Ramos (cell line): Measurements from ENCODE around the gene HOXC10.

ENCODE experiments used
- in situ Hi-C: fragments of 300-500 bp; cut with MboI; formaldehyde crosslinking; loops from one replicate; pipeline ENCODE4 v1.14.3; 2022; ENCODE audit warnings: low sequenced_read_pairs; ENCODE audit not compliant: unreplicated experiment

The HOXC10 gene

DNA sequence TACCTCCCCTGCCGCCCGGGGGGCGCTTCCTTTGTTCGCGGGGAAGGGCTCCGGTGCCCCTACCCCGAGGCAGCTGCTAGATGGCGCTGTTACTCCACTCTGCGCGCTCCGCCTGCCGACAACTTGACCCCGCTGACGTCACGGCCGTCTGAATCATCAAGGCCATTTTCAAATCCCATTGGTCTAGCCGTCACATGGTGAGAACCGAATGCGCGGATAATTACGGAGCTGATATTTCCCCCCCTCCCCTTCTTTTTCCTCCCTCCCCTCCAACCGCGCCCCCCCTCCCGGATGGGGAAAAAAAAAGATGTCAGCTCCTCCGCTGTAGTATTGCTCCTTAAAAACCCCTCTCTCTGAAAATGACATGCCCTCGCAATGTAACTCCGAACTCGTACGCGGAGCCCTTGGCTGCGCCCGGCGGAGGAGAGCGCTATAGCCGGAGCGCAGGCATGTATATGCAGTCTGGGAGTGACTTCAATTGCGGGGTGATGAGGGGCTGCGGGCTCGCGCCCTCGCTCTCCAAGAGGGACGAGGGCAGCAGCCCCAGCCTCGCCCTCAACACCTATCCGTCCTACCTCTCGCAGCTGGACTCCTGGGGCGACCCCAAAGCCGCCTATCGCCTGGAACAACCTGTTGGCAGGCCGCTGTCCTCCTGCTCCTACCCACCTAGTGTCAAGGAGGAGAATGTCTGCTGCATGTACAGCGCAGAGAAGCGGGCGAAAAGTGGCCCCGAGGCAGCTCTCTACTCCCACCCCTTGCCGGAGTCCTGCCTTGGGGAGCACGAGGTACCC lies at the start of gene HOXC10:
HOXC10 (plus strand) TSS at position 246 of the 791 bp plus-strand sequence; CDS start at position 360, 114 bp downstream.
- in situ Hi-C loops: loop anchor here (10.0 to 25.0 kb wide), 2 partner anchors 280 to 377 kb away; partner anchors contain the start of gene GPR84

DNA sequence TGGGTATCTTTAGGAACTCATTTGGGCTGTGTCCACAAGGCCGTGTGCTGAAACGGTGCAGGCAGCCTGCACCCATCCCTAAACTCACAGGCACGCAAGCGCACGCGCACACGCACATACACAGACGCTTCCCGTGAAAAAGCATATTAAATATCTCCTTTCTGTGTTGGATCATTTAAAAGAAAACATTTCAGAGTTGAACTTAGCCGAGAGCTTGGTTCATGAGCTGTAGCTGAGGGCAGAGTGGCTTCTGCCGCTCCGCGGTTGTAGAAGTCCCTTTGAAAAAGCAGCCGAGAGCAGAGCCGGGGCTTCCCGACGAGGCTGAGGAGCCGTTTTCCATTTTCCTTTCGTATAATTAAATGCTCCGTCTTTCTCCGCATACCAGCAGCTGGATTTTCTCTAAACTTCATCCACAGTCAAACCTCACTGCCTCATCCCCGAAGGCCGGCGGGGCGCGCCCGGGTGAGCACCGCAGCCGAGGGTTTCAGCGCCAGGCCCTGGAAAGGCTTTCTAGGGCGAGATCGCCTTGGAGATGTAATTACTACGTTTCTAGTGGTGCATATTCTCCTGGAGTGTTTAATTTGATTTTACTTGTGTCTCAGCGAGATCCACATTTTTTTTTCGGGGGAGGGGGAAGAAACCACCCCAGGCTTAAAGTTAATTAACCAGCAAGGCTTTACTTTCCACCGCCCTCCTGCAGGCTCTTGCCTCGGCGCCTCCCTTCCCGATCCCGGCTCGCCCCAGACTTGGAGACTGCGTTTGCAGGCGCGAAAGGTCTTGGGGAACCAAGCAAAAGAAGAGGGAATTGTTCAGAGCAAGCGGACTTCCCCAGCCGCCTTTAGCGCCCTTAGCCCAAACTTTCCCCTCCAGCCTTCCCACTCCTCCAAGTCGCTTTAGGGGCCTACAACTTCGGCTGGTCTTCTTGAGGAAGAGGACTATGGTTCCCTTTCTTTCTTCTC lies 49.3 kb upstream of the HOXC10 start:
- in situ Hi-C loops: no loop called here

DNA sequence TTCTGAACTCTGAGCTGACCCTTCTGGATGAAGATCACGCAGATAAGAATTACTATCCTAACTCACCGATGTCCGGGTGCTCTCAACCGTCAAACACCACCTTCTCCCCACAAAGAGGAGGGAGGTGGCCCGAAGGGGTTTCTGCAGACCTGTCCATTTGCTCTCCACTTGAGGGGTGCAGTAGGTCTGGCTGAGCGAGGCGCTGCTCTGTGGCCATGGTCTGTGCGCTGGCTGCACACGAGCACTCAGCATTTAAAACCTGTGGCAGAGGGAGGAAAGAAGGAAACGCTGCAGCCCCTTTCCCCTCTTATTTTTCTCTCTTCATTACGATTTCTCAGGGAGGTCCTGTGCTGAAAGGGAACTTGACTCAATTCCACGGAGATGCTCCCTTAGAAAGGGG lies 47.8 kb upstream of the HOXC10 start:
- in situ Hi-C loops: no loop called here

DNA sequence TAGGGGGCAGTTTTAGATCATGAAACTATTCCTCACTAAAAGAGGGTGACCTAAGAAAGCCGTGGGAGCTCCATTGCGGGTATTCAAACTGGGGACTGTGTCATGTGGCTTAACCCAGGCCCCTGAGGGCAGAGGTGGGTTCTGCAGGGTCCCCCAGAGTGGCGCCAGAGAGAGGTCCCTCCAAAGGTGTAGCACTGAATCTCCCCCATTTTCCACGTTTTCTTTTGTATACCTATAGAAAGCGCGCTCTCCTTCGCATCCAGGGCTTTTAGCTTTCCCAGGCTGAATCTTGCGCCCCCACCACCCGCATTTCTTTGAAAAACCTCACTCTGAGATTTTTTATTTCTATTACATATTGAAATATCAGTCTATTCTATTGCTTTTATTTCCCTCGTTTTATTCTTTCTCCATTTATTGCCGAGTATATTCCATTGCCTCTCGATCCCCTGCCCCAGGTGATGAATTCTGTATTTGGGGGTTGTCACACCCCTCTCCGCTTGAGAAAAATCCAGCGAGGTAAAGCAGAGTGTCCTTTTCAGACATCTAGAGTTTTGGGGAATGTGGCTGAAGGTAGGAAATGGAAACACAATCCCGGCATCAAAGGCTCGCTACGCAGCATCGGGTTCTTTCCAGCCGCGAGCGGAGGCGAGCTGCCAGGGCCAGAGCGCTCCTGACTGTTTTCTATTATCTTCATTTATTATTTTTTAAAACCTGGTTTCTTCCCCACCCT lies 47.2 kb upstream of the HOXC10 start:
- in situ Hi-C loops: no loop called here

DNA sequence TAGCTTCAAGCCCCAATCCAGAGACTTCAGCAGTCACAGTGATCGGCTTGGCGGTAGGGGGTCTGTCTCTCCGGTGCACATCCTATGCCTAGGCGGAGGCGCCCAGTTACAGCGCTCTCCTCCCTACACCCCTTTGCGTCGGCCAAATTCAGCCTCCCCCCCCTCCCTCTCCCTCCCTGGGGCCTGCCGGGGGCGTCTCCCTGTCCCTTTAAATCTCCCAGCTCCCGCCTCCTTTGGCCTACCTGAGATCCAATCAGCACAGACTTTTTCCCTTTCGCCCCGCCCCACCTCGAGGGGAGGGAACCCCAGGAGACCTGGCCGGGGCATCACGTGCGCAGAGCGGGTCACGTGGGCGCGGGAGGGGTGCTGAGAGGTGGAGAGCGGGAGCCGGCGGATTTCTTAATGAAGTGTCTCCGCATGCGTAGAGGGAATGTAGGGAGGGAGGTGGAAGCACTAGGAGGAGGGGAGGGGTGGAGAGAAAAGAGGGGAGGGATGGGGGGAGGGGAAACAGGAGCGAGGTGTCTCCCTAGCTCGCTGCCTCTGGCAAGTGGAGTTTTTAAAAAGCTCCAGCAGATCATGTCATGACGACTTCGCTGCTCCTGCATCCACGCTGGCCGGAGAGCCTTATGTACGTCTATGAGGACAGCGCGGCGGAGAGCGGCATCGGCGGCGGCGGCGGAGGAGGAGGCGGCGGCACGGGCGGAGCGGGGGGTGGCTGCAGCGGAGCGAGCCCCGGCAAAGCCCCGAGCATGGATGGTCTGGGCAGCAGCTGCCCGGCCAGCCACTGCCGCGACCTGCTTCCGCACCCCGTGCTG lies 46.4 kb upstream of the HOXC10 start, which contains the start of gene HOXC13:
HOXC13 (plus strand) TSS at position 506 of the 815 bp plus-strand sequence; CDS start at position 582, 76 bp downstream.
- in situ Hi-C loops: no loop called here

DNA sequence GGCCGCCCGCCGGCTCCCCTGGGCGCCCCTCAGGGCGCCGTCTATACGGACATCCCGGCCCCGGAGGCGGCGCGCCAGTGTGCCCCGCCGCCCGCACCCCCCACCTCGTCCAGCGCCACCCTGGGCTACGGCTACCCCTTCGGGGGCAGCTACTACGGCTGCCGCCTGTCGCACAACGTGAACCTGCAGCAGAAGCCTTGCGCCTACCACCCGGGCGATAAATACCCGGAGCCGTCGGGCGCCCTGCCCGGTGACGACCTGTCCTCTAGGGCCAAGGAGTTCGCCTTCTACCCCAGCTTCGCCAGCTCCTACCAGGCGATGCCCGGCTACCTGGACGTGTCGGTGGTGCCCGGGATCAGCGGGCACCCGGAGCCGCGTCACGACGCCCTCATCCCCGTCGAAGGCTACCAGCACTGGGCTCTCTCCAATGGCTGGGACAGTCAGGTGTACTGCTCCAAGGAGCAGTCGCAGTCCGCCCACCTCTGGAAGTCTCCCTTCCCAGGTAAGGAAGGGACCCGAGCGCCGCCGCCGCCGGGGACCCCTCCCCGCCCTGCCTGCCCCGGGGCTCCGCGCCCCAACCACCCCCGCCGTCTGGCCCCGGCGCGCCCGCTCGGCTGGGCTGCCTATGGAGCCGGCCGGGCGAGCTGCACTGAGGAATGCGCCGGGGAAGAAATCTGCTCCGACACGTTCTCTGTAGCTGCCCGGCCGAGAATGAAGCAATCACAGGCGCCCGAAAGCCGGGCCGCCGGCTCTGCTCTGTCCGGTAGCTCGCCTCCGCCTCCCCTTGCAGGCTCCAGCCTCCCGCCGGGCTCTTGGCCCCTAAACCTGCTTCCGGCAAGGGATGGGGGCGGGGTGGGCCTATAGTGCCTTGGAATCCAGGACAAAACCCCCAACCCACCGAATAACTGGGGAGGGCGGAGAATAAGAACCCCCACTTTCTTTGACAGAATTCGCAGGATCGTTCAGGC lies 45.5 kb upstream of the HOXC10 start:
- in situ Hi-C loops: no loop called here

DNA sequence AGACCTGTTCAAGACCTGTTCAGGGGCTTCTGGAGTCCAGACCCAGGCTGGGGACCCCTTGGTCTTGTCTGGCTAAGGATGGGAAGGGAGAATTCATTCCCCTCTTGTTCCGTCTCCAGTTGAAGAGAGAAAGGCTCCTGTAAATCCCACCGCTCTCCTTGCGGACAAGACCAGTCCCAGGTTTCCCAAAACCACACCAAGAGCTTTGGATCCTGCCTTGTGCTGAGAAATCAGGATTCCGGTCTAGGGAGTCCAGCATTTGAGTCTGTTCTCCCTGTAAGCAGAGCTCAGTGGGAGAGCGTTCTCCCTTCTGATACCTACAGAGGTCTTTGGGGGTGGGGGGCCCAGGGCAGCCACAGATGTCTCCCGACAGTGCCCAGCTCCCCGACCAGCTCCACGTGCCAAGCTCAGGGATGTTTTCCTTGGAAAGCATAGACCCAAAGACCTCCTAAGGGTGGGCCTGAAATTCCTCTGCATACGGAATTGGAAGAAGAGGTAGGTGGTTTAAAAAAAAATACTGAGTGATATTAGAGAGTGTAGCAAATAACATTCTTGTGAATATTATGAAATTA lies 44.4 kb upstream of the HOXC10 start:
- in situ Hi-C loops: no loop called here

DNA sequence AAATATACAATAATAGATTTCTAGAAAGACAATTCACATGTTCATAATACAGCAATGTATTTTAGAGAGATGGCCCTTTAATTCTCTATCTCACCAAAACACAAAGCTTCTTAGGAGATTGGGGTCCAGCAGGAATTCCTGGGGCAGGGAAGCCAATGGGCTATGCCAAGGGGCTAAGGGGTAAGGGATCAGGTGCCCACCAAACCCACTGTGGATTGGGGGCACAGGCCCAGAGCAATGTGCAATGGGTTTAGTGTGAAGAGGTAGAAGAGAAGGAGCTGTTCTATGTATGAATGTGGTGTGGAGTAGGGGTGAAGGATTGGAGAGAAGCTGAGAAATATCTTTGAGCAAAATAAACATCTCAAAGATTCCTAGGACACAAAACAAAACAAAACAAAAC lies 43.8 kb upstream of the HOXC10 start:
- in situ Hi-C loops: no loop called here

DNA sequence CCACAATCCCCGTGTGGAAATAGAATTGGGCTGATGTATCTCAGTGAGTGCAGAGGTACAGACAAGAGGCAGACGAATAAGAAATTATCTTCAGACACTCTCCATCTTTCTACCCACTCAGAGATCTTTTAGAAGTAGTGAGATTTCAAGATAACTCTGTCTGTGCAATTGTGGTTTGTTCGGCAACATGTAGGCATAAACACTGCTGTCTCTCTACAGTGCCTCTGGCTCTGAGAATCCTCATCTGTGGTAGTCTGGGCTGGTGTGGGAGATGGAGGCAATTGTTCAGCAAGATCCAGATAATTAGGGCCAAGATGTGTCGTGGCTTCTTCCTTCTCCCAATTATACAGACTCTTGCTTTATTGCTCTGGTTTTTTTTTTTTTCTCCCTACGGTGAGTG lies 43.2 kb upstream of the HOXC10 start:
- in situ Hi-C loops: no loop called here

DNA sequence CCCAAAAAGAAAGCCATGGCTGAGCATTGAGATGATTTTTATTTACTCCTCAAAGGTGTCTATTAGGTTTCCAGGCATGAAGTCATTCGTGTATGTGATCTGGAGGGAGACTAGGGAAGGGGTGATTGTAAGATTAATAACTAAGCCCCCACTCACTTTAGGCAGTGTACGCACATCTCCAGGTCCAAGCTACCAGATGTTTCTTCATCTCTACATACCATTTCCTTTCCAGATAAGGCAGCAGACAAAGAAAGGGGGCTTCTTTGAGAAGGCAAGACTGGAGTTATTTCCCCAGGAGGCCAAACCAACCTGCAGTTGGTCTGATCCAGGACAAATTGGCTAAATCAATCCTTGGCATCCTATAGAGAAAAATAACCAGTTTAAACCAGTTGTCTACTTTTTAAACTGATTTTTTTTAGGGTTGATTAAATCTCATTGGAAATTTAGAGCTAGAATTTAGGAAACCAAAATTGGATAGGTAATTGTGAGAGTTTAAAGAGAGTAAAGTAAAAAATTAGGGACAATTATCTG lies 42.4 kb upstream of the HOXC10 start:
- in situ Hi-C loops: no loop called here

DNA sequence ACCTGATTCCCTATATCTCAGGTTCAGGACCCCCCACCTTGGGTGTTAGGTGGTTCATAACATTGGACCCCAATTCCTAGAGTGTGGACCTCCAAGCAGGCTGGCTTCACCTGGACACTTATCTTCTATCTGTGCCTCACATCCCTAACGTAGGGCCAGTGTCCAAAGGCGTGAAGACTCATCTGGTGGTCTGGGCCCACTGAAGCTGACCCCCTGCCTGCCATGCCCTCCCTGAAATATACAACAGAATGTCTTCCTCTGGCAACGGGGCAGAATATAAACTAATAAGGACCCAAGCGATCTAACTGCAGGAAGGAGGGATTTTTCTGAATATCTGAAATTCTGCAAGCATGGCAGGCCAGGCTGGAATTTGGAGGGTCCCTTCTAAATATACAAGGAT lies 40.7 kb upstream of the HOXC10 start:
- in situ Hi-C loops: no loop called here

DNA sequence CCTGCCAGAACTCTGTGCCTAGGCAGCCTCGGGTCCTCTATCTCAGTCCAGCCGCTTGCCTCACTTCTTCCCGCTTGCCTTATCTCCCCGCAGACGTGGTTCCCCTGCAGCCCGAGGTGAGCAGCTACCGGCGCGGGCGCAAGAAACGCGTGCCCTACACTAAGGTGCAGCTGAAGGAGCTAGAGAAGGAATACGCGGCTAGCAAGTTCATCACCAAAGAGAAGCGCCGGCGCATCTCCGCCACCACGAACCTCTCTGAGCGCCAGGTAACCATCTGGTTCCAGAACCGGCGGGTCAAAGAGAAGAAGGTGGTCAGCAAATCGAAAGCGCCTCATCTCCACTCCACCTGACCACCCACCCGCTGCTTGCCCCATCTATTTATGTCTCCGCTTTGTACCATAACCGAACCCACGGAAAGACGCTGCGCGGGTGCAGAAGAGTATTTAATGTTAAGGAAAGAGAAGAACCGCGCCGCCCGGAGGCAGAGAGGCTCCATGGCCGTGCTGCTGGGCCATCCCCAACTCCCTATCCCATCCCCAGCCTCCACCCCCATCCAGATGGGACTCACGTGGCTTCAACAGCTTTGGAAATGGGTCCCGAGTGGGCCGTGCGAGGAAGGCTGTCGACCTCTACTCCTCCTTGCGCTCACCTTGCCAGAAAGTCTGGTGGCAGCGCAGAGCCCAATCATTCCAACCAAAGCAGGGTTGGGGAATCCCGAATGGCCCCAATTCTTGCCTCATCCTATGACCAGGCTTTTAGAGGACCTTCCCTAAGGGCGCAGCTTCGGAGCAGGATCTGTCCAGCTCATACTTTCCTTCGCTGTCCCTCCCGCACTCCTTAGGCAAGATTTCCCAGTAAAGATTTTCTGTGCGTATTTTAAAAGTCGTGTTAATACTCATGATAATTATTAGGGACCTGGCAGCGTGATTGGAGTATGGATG lies 39.8 kb upstream of the HOXC10 start:
- in situ Hi-C loops: no loop called here

DNA sequence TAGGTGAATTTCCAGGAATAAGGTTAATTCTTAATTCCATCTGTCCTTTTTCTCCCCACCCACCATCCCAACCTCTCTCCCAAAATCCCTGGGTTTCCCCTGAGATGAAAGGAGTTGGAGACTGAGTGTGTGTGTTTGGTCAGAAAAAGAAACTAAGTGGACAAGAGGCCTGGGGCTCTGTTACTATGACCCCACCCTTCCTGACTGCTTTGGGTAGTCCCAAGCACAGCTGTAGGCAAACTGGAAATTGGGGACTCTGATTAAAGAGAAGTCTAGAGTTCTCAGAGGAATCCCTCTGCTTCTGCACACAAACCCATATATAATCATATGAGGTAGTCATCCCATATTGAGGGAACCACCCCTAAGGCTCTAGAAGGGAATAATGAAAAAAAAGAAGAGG lies 37.2 kb upstream of the HOXC10 start:
- in situ Hi-C loops: no loop called here

DNA sequence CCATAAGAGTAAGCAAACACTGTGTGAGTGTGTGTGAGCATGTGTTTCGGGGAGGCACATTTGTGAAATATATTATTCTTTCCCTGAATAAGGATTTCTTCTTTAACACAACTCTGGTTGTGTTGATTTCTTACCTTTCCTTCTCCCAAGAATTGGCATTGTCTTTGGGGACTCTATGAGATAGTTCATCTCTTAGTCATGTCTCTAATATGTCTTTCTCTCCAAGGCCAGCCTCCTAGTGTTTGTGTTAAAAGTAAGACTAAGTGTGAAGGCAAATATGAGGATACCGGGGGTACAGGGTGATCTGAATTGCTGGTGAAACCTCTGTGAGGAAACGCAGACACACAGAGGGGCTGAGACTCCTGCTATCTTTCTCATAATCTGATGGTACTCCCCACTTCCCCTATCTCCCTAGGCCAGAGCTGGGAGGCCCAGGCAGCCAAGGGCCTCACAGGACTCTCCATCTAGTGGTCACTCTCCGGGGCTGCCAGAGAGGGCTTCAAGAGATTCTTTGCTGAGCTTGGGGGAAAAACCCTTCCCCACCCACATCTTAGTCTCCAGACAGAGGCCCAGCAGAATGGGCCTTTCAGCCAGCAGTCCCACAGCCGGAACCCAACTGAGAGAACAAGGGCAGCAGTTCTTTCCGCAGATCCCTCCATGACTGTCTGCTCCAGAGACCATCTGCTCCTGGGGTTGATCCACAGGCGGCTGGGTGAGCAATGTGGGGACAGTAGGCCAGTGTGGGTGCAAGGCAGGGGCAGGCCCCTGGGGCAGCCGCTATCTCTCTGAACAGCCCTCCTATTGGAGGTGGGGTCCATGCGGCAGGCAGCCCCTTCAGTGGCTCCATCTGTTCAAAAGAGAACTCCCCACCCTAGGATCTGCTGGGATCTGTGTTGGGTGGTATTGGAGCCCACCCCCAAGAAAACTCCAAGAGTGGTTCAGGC lies 36.0 kb upstream of the HOXC10 start:
- in situ Hi-C loops: no loop called here

DNA sequence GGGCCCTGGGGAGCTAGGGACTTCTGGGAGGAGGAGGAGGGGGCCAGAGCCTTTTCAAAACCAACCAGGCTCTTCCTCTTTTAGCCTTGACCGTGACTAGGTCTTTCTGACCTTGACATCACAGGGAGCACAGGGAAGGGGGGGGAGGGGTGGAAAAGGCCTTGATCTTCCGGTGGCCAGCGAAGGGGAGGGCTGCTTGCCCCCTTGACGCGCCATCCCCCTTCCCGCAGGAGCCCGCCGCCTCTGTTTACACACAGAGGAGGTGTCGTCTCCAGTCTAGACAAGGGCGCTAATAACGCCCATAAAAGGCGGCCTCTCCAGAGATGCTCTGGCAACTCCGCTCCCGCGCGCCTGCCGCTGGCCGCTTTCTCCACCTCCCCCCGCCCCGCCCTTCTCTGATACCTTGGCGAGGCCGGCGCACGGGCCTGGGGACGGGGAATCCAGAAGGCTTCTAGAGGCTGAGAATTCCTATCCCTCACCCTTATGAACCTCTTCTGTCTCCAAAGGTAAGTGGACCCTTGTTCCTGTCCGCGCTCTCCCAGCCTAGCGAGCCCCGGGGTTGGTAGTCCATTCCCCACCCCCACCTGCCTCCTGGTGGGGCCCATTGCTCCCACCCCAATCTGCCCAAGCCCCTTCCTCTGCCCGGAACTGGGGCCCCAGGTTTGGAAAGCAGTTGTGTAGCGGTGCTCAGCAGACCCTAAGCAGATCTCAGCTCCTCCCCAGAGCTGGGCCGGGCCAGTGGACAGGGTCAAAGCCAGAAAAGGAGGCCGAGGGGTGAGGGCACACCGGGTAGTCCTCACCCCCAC lies 35.1 kb upstream of the HOXC10 start:
- in situ Hi-C loops: no loop called here
